B cell (primary cell): ENCODE results near the gene IQCB1. TPM values are rescaled to one million over a fixed set of nuclear protein-coding genes. Genes with fewer than 3 reads are reported as not detected.

ENCODE experiments used
- ATAC-seq: fragments of 200-7000 bp; cut with Tn5 transposase; one replicate; pipeline ENCODE4 v1.10.0; 2021; ENCODE audit warnings: low read depth, mild to moderate bottlenecking, moderate number of reproducible peaks, moderate library complexity
- CTCF ChIA-PET: fragments of 350-600 bp; sonication (Branson Sonifier 250); formaldehyde crosslinking; loops from one replicate; lab custom pipeline; 2021; ENCODE audit warnings: antibody characterized with exemption, inconsistent platforms; lab: Charles Lee
- POLR2A ChIA-PET: fragments of 350-600 bp; sonication (Branson Sonifier 250); formaldehyde crosslinking; loops from one replicate; lab custom pipeline; 2021; ENCODE audit warnings: antibody characterized with exemption; lab: Charles Lee
- DNase-seq: peaks from one replicate; pipeline ENCODE4 v3.0.0; 2013
- H2AFZ ChIP-seq: 2 replicates; pipeline ENCODE4 v1.6.1; 2012; ENCODE audit warnings: mild to moderate bottlenecking, low read depth, low read length; ENCODE audit not compliant: insufficient read depth, poor library complexity, severe bottlenecking
- H3K27ac ChIP-seq, 2 donors: 1 replicate in 1 of 2; 2 replicates in 1 of 2; pipeline ENCODE4 v1.5.1; 2012 to 2013; ENCODE audit warnings: low read length in 2 of 2, mild to moderate bottlenecking in 2 of 2, moderate library complexity in 1 of 2
- H3K27me3 ChIP-seq, 4 experiments: fragments of 200-600 bp in 1 of 4; sonication (generic) in 1 of 4; replicated peaks in 1 of 4; 1 replicate in 2 of 4; 2 replicates in 2 of 4; pipeline versions ENCODE4 v1.6.1 to v1.7.0; 2013 to 2016; ENCODE audit warnings: low read length in 3 of 4, mild to moderate bottlenecking in 2 of 4, mixed read lengths in 1 of 4, moderate library complexity in 1 of 4; ENCODE audit not compliant: insufficient read depth in 4 of 4, control insufficient read depth in 3 of 4; ENCODE audit errors: control extremely low read depth in 1 of 4
- H3K36me3 ChIP-seq, 2 experiments: replicated peaks in 1 of 2; 1 replicate in 1 of 2; 2 replicates in 1 of 2; pipeline versions ENCODE4 v1.6.1 to v1.7.1; 2013; ENCODE audit warnings: low read length in 1 of 2; ENCODE audit not compliant: insufficient read depth in 2 of 2, control insufficient read depth in 1 of 2; ENCODE audit errors: control extremely low read depth in 1 of 2, extremely low read depth in 1 of 2
- H3K4me1 ChIP-seq, 2 donors: fragments of 200-600 bp in 1 of 2; sonication (generic) in 1 of 2; 1 replicate in 1 of 2; 2 replicates in 1 of 2; pipeline versions ENCODE4 v1.5.1 to v1.6.1; 2013 to 2017; ENCODE audit warnings: low read length in 2 of 2; ENCODE audit not compliant: control insufficient read depth in 2 of 2, insufficient read depth in 2 of 2
- H3K4me2 ChIP-seq: replicated peaks from 2 replicates; pipeline ENCODE3; 2012; ENCODE audit warnings: mild to moderate bottlenecking, low read depth, low read length; ENCODE audit not compliant: poor library complexity, severe bottlenecking
- H3K4me3 ChIP-seq, 5 experiments: fragments of 200-600 bp in 1 of 5; sonication (generic) in 1 of 5; 1 replicate in 3 of 5; 2 replicates in 2 of 5; pipeline versions ENCODE4 v1.5.1 to v1.7.0; 2011 to 2016; ENCODE audit warnings: low read length in 4 of 5, mild to moderate bottlenecking in 4 of 5, low read depth in 2 of 5, control low read depth in 1 of 5, moderate library complexity in 1 of 5; ENCODE audit not compliant: insufficient read depth in 1 of 5; ENCODE audit errors: control extremely low read depth in 1 of 5, extremely low read depth in 1 of 5
- H3K79me2 ChIP-seq: fragments of 200-600 bp; sonication (generic); one replicate; pipeline ENCODE4 v1.6.0; 2016; ENCODE audit warnings: low read length; ENCODE audit not compliant: control insufficient read depth, insufficient read depth
- H3K9ac ChIP-seq: fragments of 200-600 bp; sonication (generic); 2 replicates; pipeline ENCODE4 v1.6.1; 2017; ENCODE audit warnings: mild to moderate bottlenecking, low read length, moderate library complexity
- H3K9me3 ChIP-seq, 3 donors: one replicate each; pipeline versions ENCODE4 v1.6.1 to v1.7.1; 2013; ENCODE audit warnings: low read length in 2 of 3; ENCODE audit not compliant: control insufficient read depth in 2 of 3, insufficient read depth in 1 of 3; ENCODE audit errors: control extremely low read depth in 1 of 3
- H4K20me1 ChIP-seq: 2 replicates; pipeline ENCODE4 v1.6.0; 2012; ENCODE audit warnings: mild to moderate bottlenecking, low read length; ENCODE audit not compliant: insufficient read depth, control insufficient read depth, poor library complexity, severe bottlenecking
- H3K27ac Mint-ChIP-seq: one replicate; pipeline ENCODE4 v1.8.0; 2021; ENCODE audit warnings: mixed read lengths
- H3K27me3 Mint-ChIP-seq: one replicate; pipeline ENCODE4 v1.8.0; 2021; ENCODE audit warnings: mixed read lengths
- H3K4me1 Mint-ChIP-seq: one replicate; pipeline ENCODE4 v1.8.0; 2021; ENCODE audit warnings: mixed read lengths
- H3K4me3 Mint-ChIP-seq: one replicate; pipeline ENCODE4 v1.8.0; 2021; ENCODE audit warnings: mixed read lengths
- H3K9me3 Mint-ChIP-seq: one replicate; pipeline ENCODE4 v1.8.0; 2022; ENCODE audit warnings: mixed read lengths; ENCODE audit not compliant: insufficient read depth
- EZH2 ChIP-seq: IDR thresholded peaks from 2 replicates; pipeline ENCODE4 v1.6.1; 2012; ENCODE audit warnings: borderline replicate concordance, low read depth, mild to moderate bottlenecking, moderate library complexity, low read length; ENCODE audit not compliant: insufficient read depth, poor library complexity, severe bottlenecking
- WGBS: methylation state at CpG from one replicate; pipeline ENCODE4 v1.1.5; 2013; ENCODE audit warnings: missing lambda C conversion rate; ENCODE audit not compliant: insufficient coverage; 5-methylcytosine and 5-hydroxymethylcytosine counted together
- intact Hi-C: fragments of 100-400 bp; cut with micrococcal nuclease; formaldehyde crosslinking; loops from one replicate; pipeline ENCODE4 v1.10.0; 2022
- polyA plus RNA-seq: library from polyadenylated mRNA; depleted of rRNA; stranded (reverse); fragments of >200 nt; gene quantifications from 2 replicates; pipeline ENCODE4 v1.2.3, GENCODE V29; 2012
- total RNA-seq, 2 donors: library from RNA; stranded (reverse); fragments of 120-200 nt in 1 of 2; gene quantifications; 1 replicate in 1 of 2; 2 replicates in 1 of 2; pipeline versions ENCODE4 v1.2.3 to v1.2.4, GENCODE V29; 2013 to 2022
- TF ChIP-seq, protein P1 (sequence below): fragments of 200-600 bp; IDR thresholded peaks from one replicate; pipeline ENCODE4 v1.8.0; 2022; ENCODE audit warnings: antibody characterized with exemption, mild to moderate bottlenecking

Gene IQCB1
- total and polyA plus RNA-seq, 2 donors (not counting 1 experiment from before 2014, with no cell fraction given): 32.0 to 54.6 TPM

DNA sequence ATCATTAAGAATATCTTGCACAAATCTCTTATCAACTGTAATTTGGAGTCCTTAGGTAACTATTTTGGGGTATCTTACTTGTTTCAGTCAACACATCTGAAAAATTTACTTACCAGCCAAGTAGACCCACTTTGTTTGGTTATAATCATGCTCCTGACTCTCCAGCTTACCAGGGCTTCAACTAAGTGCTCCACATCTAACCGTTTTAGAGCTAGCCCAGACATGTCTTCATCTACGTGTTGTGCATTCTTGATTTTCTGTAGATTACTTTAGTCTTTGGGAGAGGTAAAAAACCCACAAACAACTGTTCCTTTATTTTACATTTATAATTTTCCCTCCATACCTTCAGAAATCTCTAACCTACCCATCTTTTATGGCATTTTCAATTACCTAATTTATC, 17.4 kb upstream of the IQCB1 start:
- H3K4me3 Mint-ChIP-seq: no peak overlapping the region
- Histone ChIP-seq H2AFZ (no peak overlapping the region), H3K9ac (no peak overlapping the region), H3K27ac (peak overlapping the region in 1 of 2 donors; percentile 33), H3K9me3 (peaks cover 0 to 2% (median 0%) of the 10 kb centered on the region in 3 donors), H3K27me3 (no peaks in the 10 kb centered on the region), H3K36me3 (peaks cover 7 to 46% of the 10 kb centered on the region in 2 experiments), H3K79me2 (peaks cover 86% of the 10 kb centered on the region), H3K4me3 (no peak overlapping the region), H3K4me1 (no peaks in the 10 kb centered on the region), H4K20me1 (peaks cover 35% of the 10 kb centered on the region), H3K4me2 (no peak overlapping the region)
- WGBS: no CpG with 5 or more reads among the region's 2 CpGs
- no peaks in the 10 kb centered on the region for H3K9me3 Mint-ChIP-seq
- CTCF ChIA-PET: interaction anchor here (0.8 to 1.1 kb wide), 3 partner anchors 9 to 406 kb away, joined by 3 read pairs; no protein-coding TSS in a partner anchor
- DNase-seq (no peak), ATAC-seq (no peak)
- intact Hi-C loops: no loop called here
- TF ChIP-seq, protein P1, sequence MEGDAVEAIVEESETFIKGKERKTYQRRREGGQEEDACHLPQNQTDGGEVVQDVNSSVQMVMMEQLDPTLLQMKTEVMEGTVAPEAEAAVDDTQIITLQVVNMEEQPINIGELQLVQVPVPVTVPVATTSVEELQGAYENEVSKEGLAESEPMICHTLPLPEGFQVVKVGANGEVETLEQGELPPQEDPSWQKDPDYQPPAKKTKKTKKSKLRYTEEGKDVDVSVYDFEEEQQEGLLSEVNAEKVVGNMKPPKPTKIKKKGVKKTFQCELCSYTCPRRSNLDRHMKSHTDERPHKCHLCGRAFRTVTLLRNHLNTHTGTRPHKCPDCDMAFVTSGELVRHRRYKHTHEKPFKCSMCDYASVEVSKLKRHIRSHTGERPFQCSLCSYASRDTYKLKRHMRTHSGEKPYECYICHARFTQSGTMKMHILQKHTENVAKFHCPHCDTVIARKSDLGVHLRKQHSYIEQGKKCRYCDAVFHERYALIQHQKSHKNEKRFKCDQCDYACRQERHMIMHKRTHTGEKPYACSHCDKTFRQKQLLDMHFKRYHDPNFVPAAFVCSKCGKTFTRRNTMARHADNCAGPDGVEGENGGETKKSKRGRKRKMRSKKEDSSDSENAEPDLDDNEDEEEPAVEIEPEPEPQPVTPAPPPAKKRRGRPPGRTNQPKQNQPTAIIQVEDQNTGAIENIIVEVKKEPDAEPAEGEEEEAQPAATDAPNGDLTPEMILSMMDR: no peak
- TF ChIP-seq EZH2: no peak
- no peaks in the 10 kb centered on the region for H3K27me3 Mint-ChIP-seq
- no peak overlapping the region for H3K27ac Mint-ChIP-seq
- POLR2A ChIA-PET: no interaction called here
- H3K4me1 Mint-ChIP-seq: peaks cover 32% of the 10 kb centered on the region

DNA sequence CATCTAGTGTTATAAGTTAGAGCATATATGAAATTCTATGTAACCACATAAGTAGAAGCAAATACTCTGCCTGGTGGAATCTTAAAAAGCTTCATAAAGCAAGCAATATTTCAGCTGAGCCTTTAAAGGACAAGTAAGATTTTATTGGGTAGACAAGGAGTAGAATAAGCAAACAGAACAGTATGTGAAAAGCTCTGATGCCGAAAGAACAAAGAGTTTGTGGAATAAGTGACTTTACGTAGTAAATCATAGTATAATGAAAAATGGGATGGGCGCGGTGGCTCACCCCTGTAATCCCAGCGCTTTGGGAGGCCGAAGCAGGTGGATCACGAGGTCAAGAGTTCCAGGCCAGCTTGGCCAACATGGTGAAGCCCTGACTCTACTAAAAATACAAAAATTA, 10.0 kb upstream of the IQCB1 start:
- peak overlapping the region in 1 of 2 donors; percentile 25 for H3K27ac ChIP-seq
- no peaks in the 10 kb centered on the region for H3K27me3 ChIP-seq
- Mint-ChIP-seq H3K27ac (peak overlapping the region; percentile 66), H3K4me1 (peaks cover 38% of the 10 kb centered on the region), H3K4me3 (no peak overlapping the region), H3K9me3 (no peaks in the 10 kb centered on the region), H3K27me3 (no peaks in the 10 kb centered on the region)
- CTCF ChIA-PET: no interaction called here
- no peak overlapping the region for H3K4me2 ChIP-seq
- H3K9ac ChIP-seq: no peak overlapping the region
- H3K79me2 ChIP-seq: peaks cover 89% of the 10 kb centered on the region
- H3K4me1 ChIP-seq: peaks cover 0 to 8% of the 10 kb centered on the region in 2 donors
- no peak for DNase-seq
- POLR2A ChIA-PET: no interaction called here
- H3K4me3 ChIP-seq: no peak overlapping the region
- TF ChIP-seq EZH2: no peak
- TF ChIP-seq, protein P1: no peak
- WGBS: 100% methylated on average over 3 of the region's 7 CpGs
- H3K9me3 ChIP-seq: peaks cover 0 to 2% (median 0%) of the 10 kb centered on the region in 3 donors
- peaks cover 6 to 28% of the 10 kb centered on the region in 2 experiments for H3K36me3 ChIP-seq
- H4K20me1 ChIP-seq: peaks cover 5% of the 10 kb centered on the region
- intact Hi-C loops: no loop called here
- no peak for ATAC-seq
- H2AFZ ChIP-seq: no peak overlapping the region
